LNCaP clone FGC (cell line): ENCODE measurements around the gene OR5B21.

Experiments used
- DNase-seq: peaks from one replicate; pipeline ENCODE4 v3.0.0-alpha.2; 2011; ENCODE audit warnings: low read depth
- H3K4me3 ChIP-seq: 2 replicates; pipeline ENCODE4 v1.5.1; 2011; ENCODE audit warnings: mild to moderate bottlenecking, low read depth, low read length, control low read depth
- TF ChIP-seq, protein P1 (sequence below): IDR thresholded peaks from 2 replicates; pipeline ENCODE4 v1.5.1; 2012; ENCODE audit warnings: mild to moderate bottlenecking; ENCODE audit not compliant: control insufficient read depth, insufficient read depth; ENCODE audit errors: extremely low read depth

Gene OR5B21

DNA sequence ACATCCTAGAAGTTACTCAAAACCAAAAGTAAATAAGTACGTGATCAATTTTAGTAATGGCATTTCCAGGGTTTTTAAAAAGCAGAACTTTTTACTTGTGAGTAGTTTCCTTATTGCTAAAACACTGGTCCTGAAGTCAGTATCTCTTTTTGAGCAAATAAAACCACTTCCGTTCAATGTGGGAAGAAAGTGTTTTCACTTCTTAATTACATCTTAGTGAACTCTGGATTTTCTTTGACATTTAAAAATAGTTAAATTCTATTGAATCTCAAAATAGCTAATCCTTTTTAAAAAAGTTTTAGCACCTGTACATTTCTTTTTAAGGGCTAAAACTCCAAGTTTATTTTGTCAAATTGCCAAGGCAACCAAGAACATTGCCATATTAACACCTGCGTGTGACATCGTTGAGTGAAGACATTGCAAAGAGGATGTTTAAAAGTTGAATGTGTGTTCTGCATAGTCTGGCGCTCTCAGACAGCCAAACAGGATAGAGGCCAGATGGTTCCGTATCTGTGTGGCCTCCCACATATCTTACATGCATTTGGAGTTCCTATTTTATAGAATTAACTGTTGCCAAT lies 17.2 kb upstream of the OR5B21 start:
- TF ChIP-seq, protein P1, sequence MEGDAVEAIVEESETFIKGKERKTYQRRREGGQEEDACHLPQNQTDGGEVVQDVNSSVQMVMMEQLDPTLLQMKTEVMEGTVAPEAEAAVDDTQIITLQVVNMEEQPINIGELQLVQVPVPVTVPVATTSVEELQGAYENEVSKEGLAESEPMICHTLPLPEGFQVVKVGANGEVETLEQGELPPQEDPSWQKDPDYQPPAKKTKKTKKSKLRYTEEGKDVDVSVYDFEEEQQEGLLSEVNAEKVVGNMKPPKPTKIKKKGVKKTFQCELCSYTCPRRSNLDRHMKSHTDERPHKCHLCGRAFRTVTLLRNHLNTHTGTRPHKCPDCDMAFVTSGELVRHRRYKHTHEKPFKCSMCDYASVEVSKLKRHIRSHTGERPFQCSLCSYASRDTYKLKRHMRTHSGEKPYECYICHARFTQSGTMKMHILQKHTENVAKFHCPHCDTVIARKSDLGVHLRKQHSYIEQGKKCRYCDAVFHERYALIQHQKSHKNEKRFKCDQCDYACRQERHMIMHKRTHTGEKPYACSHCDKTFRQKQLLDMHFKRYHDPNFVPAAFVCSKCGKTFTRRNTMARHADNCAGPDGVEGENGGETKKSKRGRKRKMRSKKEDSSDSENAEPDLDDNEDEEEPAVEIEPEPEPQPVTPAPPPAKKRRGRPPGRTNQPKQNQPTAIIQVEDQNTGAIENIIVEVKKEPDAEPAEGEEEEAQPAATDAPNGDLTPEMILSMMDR: no peak
- H3K4me3 ChIP-seq: no peak overlapping the region
- peak; percentile 25 for DNase-seq

DNA sequence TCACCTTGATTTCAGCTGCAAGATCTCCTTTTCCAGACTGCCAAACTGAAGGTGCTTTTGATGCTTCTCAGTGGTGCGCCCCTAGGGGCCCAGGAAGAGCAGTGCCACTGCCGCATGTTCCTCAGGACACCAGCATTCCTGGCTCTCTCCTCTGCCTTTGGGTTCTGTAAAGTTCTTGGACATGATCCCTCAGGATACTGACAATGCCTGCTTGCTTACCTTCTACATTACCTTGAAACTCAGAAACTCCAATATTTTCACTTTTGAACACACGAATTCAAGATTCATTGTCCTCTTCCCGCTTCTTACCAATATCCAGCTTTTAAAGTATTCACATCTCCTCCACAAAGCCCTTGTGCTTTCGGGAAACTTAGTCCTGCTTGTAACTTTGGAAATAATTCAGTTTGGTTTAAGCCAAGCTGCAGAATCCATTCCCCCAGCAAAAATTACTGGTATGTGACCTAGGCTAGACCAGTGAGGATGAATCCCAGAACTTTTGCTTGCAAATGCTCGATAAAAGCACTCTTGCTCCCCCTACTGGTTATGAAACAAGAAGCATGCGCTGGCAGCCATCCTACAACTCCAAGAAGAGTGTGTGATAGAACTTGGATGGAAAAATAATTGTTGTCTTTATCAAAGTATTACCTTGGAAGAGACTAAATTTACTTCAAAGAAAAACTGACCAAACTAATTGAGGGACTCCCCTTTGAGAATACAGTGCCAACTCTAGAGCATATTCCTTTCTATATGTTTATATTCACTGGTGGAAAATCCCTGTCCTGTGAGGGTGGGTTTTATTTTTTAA lies 16.5 kb upstream of the OR5B21 start:
- DNase-seq: peak; percentile 82
- no peak overlapping the region for H3K4me3 ChIP-seq
- TF ChIP-seq, protein P1: peak; percentile 84

DNA sequence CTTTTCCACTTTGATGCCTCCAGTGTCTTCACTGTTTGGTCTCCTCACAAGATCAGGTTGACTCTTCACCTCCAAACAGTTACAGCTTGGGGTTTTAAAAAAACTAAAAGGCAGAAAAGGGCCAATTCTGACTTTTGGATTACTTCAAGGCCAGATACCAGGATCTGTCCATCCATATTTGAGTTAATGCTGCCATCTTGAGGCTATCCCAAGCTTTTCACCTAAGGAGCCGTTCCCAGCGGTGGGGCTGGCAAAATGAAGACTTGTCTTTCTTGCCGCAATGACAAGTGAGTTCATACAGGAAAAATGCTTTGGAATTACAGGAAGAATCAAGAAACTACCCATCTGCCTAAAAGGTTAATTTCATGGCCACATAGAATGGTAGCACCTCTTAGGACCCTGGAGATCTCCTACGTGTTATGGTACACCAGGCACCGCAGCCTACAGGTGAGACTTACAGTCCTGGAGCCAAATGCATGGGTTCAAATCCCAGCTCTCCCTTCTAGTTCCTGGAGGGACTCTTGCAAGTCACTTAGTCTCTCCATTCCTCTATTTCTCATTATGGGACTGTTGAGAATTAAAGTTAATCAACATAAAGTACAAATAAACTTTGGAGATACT lies 6.0 kb upstream of the OR5B21 start:
- no peak overlapping the region for H3K4me3 ChIP-seq
- DNase-seq: peak; percentile 46
- TF ChIP-seq, protein P1: peak; percentile 78

DNA sequence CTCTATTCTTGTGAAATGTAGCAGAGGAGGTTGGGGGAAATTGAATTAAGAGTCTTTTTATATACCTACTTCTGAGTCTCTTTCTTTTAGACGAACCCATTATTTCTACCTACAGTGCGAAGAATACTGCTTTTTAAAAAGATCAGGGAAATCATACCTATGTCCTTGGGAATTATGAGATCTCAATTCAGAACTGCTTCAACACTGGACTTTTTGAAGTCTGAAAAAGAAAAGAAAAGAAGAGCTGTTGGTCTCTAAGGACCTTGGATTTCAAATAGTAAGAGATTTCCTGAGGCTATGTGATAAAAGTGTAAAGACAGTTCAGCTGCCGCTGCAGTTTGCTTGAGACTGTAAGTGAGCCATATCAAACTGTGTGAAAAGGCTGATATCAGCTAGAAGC lies 3.7 kb upstream of the OR5B21 start:
- no peak for DNase-seq
- H3K4me3 ChIP-seq: no peak overlapping the region
- TF ChIP-seq, protein P1: no peak

DNA sequence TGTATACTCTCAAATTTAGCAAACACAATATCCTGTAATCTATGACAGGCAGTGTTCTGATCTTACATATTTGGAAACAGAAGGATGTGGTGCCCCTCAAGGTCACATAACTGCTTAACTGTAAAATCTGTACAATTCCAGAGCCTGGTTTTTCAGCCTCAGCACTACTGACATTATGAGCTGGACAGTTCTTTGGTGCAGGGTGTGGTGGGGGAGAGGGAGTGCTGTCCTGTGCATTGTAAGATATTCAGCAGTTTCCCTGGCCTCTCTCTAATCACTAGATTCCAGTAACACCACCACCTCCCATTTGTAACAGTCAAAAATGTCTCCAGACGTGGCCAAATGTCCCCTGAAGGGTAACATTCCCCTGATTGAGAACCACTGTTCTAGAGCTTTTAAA lies 1.8 kb upstream of the OR5B21 start:
- no peak overlapping the region for H3K4me3 ChIP-seq
- TF ChIP-seq, protein P1: no peak

DNA sequence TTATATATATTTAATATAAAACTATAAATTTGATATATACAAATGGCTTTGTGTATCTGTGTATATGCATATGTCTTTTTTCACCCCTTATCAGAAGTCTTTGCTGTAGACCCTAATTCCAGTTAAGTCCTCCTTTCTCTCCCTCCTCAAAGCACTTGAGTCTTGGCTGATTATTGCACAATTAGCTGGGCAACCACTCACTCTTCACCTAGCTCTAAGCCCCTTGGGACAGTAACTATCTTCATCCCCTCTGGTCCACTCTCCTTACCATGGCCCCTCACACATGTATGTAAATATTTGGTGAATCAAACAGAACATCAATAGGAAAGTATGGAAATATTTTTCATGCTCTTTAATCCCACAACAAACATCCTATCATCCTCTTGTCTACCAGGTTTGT lies 909 bp upstream of the OR5B21 start:
- TF ChIP-seq, protein P1: no peak
- DNase-seq: no peak
- H3K4me3 ChIP-seq: no peak overlapping the region

More for the DNA sequence above, 1.8 kb upstream of the OR5B21 start:
- no peak for DNase-seq
